ENCODE data around the gene UBC. TPM values are rescaled to one million over a fixed set of nuclear protein-coding genes. Genes with fewer than 3 reads are reported as not detected.

The UBC gene
- total RNA-seq, 1 experiment from 2014 or later = 523 TPM

GRCh38 chr12:124904306-124905098 is 9.9 kb downstream of the UBC start:
- Histone ChIP-seq H3K9me3 (ENCODE audit: control insufficient read depth, low read depth, low read length) (no peaks in the 10 kb centered on the region), H3K4me1 (ENCODE audit: insufficient read depth, low read length) (no peaks in the 10 kb centered on the region), H3K23ac (ENCODE audit: insufficient read length, low read depth, low read length) (no peak overlapping the region), H2BK120ac (ENCODE audit: low read depth, low read length, poor library complexity, severe bottlenecking) (no peak overlapping the region), H2BK15ac (ENCODE audit: low read depth, low read length) (no peak overlapping the region), H3K18ac (ENCODE audit: insufficient read length, low read depth, low read length) (no peak overlapping the region), H3K4ac (ENCODE audit: low read depth, low read length) (no peak overlapping the region), H4K91ac (ENCODE audit: insufficient read length, low read depth, low read length) (no peak overlapping the region), H3K23me2 (ENCODE audit: insufficient read length, low read depth, low read length, poor library complexity, severe bottlenecking) (no peaks in the 10 kb centered on the region), H2BK5ac (ENCODE audit: insufficient read length, low read length) (no peak overlapping the region), H2BK12ac (ENCODE audit: insufficient read length, low read depth, low read length) (no peak overlapping the region), H2AFZ (ENCODE audit: low read length) (no peak overlapping the region), H3K79me1 (ENCODE audit: insufficient read depth, low read depth, low read length, poor library complexity, severe bottlenecking) (no peaks in the 10 kb centered on the region), H3K79me2 (ENCODE audit: insufficient read depth, low read length) (no peaks in the 10 kb centered on the region), H3K9ac (ENCODE audit: extremely low read depth, insufficient read length, low read length) (no peak overlapping the region), H3K4me2 (ENCODE audit: insufficient read depth, insufficient read length, low read length) (no peak overlapping the region), H3K14ac (ENCODE audit: insufficient read depth, low read length) (no peak overlapping the region; the same call in 1 of the 2 replicates), H2AK5ac (ENCODE audit: insufficient read length, low read length) (no peak overlapping the region), H3T11ph (ENCODE audit: low read length) (no peak overlapping the region), H3K27me3 (ENCODE audit: insufficient read depth, low read length) (no peaks in the 10 kb centered on the region), H2BK20ac (ENCODE audit: low read depth, low read length, poor library complexity, severe bottlenecking) (no peak overlapping the region), H4K5ac (ENCODE audit: insufficient read length, low read depth, low read length) (no peak overlapping the region), H4K20me1 (ENCODE audit: control insufficient read depth, insufficient read depth, insufficient read length) (no peaks in the 10 kb centered on the region), H3K27ac (ENCODE audit: insufficient read length, low read depth, low read length) (no peak overlapping the region), H3K56ac (ENCODE audit: insufficient read length, low read depth, low read length) (no peak overlapping the region), H4K8ac (replicated peaks; ENCODE audit: insufficient read length, low read depth, low read length) (no peak overlapping the region)
- TF ChIP-seq CTCF (conservative IDR thresholded peaks at IDR 0.05) = no peak
- WGBS (ENCODE audit: extremely low coverage, insufficient read length, low lambda C conversion rate) = no CpG with 5 or more reads among the region's 15 CpGs
- H3K36me3 Mint-ChIP-seq (ENCODE audit: insufficient read depth in 1 of 3, low read depth in 3 of 3) = no peaks in the 10 kb centered on the region
- no peak overlapping the region; a peak in 1 of 5 replicates for H3K4me3 Mint-ChIP-seq
- DNase-seq = peak; percentile 69
- H3K4me1 Mint-ChIP-seq = peaks cover 11 to 13% of the 10 kb centered on the region in 2 experiments
- no peaks in the 10 kb centered on the region; a peak in 1 of 5 replicates for H3K9me3 Mint-ChIP-seq
- peak overlapping the region in 1 of 3 experiments; percentile 41; a peak in 1 of 7 replicates for H3K27ac Mint-ChIP-seq
- no peaks in the 10 kb centered on the region for H3K27me3 Mint-ChIP-seq (ENCODE audit: low read depth)

Data from H9 (cell line).